Neuronal stem cell (in vitro differentiated cells): ENCODE data around the gene FMNL1.
A peak's percentile ranks its signal among the peaks of the same experiment; 100 is the strongest.

Experiments
- DNase-seq: peaks from one replicate; pipeline ENCODE4 v3.0.0-alpha.2; 2013; ENCODE audit warnings: low spot score
- H2AFZ ChIP-seq: one replicate; pipeline ENCODE4 v1.6.1; 2013; ENCODE audit warnings: mild to moderate bottlenecking, low read length, inconsistent platforms
- H2AK5ac ChIP-seq: 2 replicates; pipeline ENCODE4 v1.6.1; 2013; ENCODE audit warnings: low read depth, mild to moderate bottlenecking, inconsistent platforms, low read length, moderate library complexity, mixed read lengths
- H2BK120ac ChIP-seq: 2 replicates; pipeline ENCODE4 v1.6.1; 2013; ENCODE audit warnings: low read depth, mild to moderate bottlenecking, inconsistent platforms, low read length, moderate library complexity, mixed read lengths
- H2BK12ac ChIP-seq: one replicate; pipeline ENCODE4 v1.6.1; 2013; ENCODE audit warnings: low read length, inconsistent platforms
- H2BK15ac ChIP-seq: 2 replicates; pipeline ENCODE4 v1.6.1; 2013; ENCODE audit warnings: mild to moderate bottlenecking, low read length, inconsistent platforms, mixed read lengths
- H2BK5ac ChIP-seq: one replicate; pipeline ENCODE4 v1.6.1; 2013; ENCODE audit warnings: inconsistent platforms, mild to moderate bottlenecking, low read length, moderate library complexity
- H3K14ac ChIP-seq: one replicate; pipeline ENCODE4 v1.6.1; 2013; ENCODE audit warnings: low read length, inconsistent platforms
- H3K18ac ChIP-seq: 2 replicates; pipeline ENCODE4 v1.6.1; 2013; ENCODE audit warnings: low read length, inconsistent platforms
- H3K23ac ChIP-seq: 2 replicates; pipeline ENCODE4 v1.6.1; 2013; ENCODE audit warnings: low read depth, mild to moderate bottlenecking, mixed read lengths, low read length, inconsistent platforms; ENCODE audit not compliant: poor library complexity
- H3K27ac ChIP-seq: replicated peaks from 3 replicates; pipeline ENCODE4 v1.5.1; 2013; ENCODE audit warnings: low read length, inconsistent platforms
- H3K27me3 ChIP-seq, 3 experiments: 2 replicates each; pipeline ENCODE4 v1.6.1; 2013; ENCODE audit warnings: low read length in 3 of 3, mild to moderate bottlenecking in 2 of 3, inconsistent platforms in 1 of 3, low read depth in 1 of 3, mixed read lengths in 1 of 3, moderate library complexity in 1 of 3; ENCODE audit not compliant: control insufficient read depth in 3 of 3, insufficient read depth in 3 of 3
- H3K36me3 ChIP-seq, 2 donors: replicated peaks in 1 of 2; 2 replicates each; pipeline ENCODE4 v1.6.1; 2013; ENCODE audit warnings: low read length in 2 of 2; ENCODE audit not compliant: control insufficient read depth in 2 of 2, insufficient read depth in 2 of 2
- H3K4ac ChIP-seq: 2 replicates; pipeline ENCODE4 v1.6.1; 2013; ENCODE audit warnings: inconsistent platforms, mild to moderate bottlenecking, low read length, moderate library complexity
- H3K4me1 ChIP-seq, 2 donors: 1 replicate in 1 of 2; 2 replicates in 1 of 2; pipeline ENCODE4 v1.6.1; 2013; ENCODE audit warnings: low read length in 2 of 2, low read depth in 1 of 2; ENCODE audit not compliant: control insufficient read depth in 2 of 2, insufficient read depth in 1 of 2
- H3K4me2 ChIP-seq: one replicate; pipeline ENCODE4 v1.6.1; 2013; ENCODE audit warnings: mild to moderate bottlenecking, low read length, inconsistent platforms; ENCODE audit not compliant: insufficient read depth, poor library complexity, severe bottlenecking
- H3K4me3 ChIP-seq, 2 donors: 2 replicates each; pipeline ENCODE4 v1.5.1; 2013; ENCODE audit warnings: low read length in 2 of 2, mild to moderate bottlenecking in 2 of 2, inconsistent platforms in 1 of 2, moderate library complexity in 1 of 2
- H3K79me1 ChIP-seq: one replicate; pipeline ENCODE4 v1.6.1; 2013; ENCODE audit warnings: low read depth, mild to moderate bottlenecking, inconsistent platforms, low read length, moderate library complexity
- H3K9ac ChIP-seq: one replicate; pipeline ENCODE4 v1.6.1; 2013; ENCODE audit warnings: mild to moderate bottlenecking, low read depth, low read length, inconsistent platforms; ENCODE audit not compliant: poor library complexity
- H3K9me3 ChIP-seq, 2 donors: replicated peaks in 1 of 2; 2 replicates each; pipeline versions ENCODE3 to v1.6.1; 2013; ENCODE audit warnings: low read length in 2 of 2, mild to moderate bottlenecking in 2 of 2, inconsistent platforms in 1 of 2, low read depth in 1 of 2, mixed read lengths in 1 of 2, moderate library complexity in 1 of 2; ENCODE audit not compliant: control insufficient read depth in 2 of 2, insufficient read depth in 1 of 2
- H4K8ac ChIP-seq: one replicate; pipeline ENCODE4 v1.6.1; 2013; ENCODE audit warnings: low read depth, mild to moderate bottlenecking, inconsistent platforms, low read length, moderate library complexity
- H4K91ac ChIP-seq: one replicate; pipeline ENCODE4 v1.6.1; 2013; ENCODE audit warnings: low read length, low read depth, mild to moderate bottlenecking, inconsistent platforms; ENCODE audit not compliant: poor library complexity
- WGBS, 2 donors: extraction: QIAGEN DNeasy Blood & Tissue Kit; methylation state at CpG; one replicate each; pipeline ENCODE4 v1.1.7; 2013; ENCODE audit warnings: missing lambda C conversion rate in 2 of 2, mixed read lengths in 1 of 2; ENCODE audit not compliant: insufficient read length in 2 of 2, insufficient replicate concordance in 1 of 2; ENCODE audit errors: extremely low coverage in 2 of 2; 5-methylcytosine and 5-hydroxymethylcytosine counted together

FMNL1 gene

DNA sequence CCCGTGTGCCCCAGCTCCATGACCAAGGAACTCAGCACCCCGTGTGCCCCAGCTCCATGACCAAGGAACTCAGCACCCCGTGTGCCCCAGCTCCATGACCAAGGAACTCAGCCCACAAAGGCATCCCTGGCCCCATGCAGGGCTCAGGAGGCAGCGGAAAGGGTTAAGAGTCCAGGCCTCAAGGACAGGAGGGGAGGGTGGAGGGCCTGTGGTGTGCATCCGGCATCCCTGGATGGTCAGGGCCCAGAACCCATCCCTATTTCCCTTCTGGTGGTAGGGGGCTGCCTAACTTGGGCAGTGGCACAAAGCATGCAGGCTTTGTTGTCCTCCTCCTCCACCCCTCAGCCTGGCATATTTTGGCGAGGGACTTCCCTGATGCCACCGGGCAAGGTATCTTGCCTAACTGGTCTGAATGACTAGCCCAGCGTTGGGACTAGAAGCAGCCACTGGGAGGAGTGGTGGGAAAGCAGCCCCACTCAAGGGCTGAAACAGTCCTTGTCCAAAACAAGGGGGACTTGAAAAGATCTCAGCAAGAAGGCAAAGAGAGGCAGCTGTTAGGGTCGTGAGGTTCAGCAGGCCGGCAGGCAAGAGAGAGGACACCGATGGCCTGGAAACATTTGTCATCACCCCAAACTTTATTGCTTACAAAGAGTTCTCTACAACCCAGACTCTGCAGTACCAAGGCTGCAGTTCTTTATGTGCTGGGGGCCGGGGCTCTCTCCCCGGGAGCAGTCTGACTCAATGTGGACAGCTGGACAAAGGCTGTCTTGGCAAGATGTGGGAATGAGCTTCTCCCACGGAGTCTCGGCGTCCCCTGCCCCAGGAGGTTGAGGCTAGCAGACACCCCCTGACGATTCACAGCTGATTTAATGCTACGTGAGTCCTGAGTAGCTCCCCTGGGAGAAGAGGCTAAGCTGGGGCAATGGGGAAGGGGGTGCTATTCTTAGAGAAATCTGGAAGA is 41.1 kb downstream of the FMNL1 start:
- Histone ChIP-seq H2BK15ac (no peak overlapping the region), H3K36me3 (peaks cover 29 to 54% of the 10 kb centered on the region in 2 donors), H3K18ac (peak overlapping the region; percentile 94), H3K4me1 (peaks cover 0 to 10% of the 10 kb centered on the region in 2 donors), H3K27ac (no peak overlapping the region), H3K23ac (peak overlapping the region; percentile 77), H3K27me3 (peaks cover 0 to 2% (median 0%) of the 10 kb centered on the region in 3 experiments), H2BK120ac (no peak overlapping the region), H3K9me3 (no peaks in the 10 kb centered on the region), H3K14ac (peak overlapping the region; percentile 96), H3K79me1 (peaks cover 4% of the 10 kb centered on the region), H3K4me3 (no peak overlapping the region), H3K4ac (no peak overlapping the region), H3K9ac (peak overlapping the region; percentile 85), H2AK5ac (peak overlapping the region; percentile 65), H2AFZ (no peak overlapping the region), H2BK12ac (no peak overlapping the region), H4K91ac (no peak overlapping the region), H2BK5ac (no peak overlapping the region), H4K8ac (no peak overlapping the region), H3K4me2 (peak overlapping the region; percentile 88)
- DNase-seq = no peak
- no CpG with 5 or more reads among the region's 18 CpGs for WGBS, 2 donors

DNA sequence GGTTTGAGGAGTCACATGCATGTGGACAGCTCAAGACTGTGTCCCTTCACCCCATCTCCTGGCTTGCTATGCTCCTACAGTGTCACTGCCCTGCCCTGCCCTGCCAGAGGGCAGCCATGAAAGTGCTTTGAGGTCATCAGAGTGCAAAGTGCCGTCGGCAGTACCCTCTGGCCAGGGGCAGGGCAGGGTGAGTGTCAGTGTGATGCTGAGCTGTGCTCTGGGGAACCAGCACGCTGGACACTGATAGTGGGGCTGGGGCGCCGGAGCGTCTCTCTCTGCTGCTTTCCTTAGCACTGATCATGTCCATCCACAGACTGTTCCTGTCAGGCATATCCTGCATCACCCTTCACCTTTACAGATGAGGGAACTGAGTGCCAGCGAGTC is 41.8 kb downstream of the FMNL1 start:
- peak overlapping the region; percentile 32 for H3K14ac ChIP-seq
- WGBS, 2 donors = no CpG with 5 or more reads among the region's 7 CpGs
- H2AFZ ChIP-seq = no peak overlapping the region
- H4K91ac ChIP-seq = no peak overlapping the region
- no peak overlapping the region for H3K18ac ChIP-seq
- H3K27ac ChIP-seq = no peak overlapping the region
- no peak overlapping the region for H4K8ac ChIP-seq
- no peak overlapping the region for H3K4ac ChIP-seq
- H3K4me1 ChIP-seq = peaks cover 0 to 10% of the 10 kb centered on the region in 2 donors
- H3K27me3 ChIP-seq = peaks cover 0 to 2% (median 0%) of the 10 kb centered on the region in 3 experiments
- H3K23ac ChIP-seq = no peak overlapping the region
- no peak overlapping the region for H2AK5ac ChIP-seq
- peaks cover 33 to 61% of the 10 kb centered on the region in 2 donors for H3K36me3 ChIP-seq
- H2BK120ac ChIP-seq = no peak overlapping the region
- no peak overlapping the region for H2BK12ac ChIP-seq
- no peak overlapping the region for H3K4me2 ChIP-seq
- no peak for DNase-seq
- H3K9me3 ChIP-seq = no peaks in the 10 kb centered on the region
- peaks cover 4% of the 10 kb centered on the region for H3K79me1 ChIP-seq
- no peak overlapping the region for H2BK5ac ChIP-seq
- H2BK15ac ChIP-seq = no peak overlapping the region
- H3K4me3 ChIP-seq = no peak overlapping the region
- no peak overlapping the region for H3K9ac ChIP-seq

DNA sequence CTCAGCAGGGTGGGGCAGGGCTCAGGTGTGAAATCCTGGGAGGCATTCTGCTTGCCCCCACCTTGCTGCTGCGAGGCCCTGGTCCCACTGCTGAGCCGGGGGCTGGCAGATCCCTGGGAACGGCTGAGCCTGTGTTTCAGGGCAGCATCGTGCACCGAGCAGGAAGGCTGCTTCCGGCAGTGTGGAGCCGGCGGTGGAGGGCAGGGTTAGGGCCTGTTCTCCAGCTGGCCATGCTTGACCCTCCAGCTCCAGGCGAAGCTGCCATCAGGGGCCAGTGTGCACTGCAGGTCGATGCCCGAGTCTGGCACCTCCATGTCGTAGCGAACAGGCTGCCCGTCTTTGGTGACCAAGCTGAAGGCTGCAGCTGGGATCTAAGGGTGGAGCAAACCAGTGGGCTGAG is 42.7 kb downstream of the FMNL1 start:
- Histone ChIP-seq H3K18ac (no peak overlapping the region), H2BK15ac (no peak overlapping the region), H3K36me3 (peaks cover 40 to 70% of the 10 kb centered on the region in 2 donors), H3K9ac (no peak overlapping the region), H3K27ac (no peak overlapping the region), H3K4ac (no peak overlapping the region), H3K9me3 (no peaks in the 10 kb centered on the region), H3K27me3 (peaks cover 0 to 2% (median 0%) of the 10 kb centered on the region in 3 experiments), H3K14ac (no peak overlapping the region), H2AK5ac (no peak overlapping the region), H2BK120ac (no peak overlapping the region), H4K8ac (no peak overlapping the region), H3K4me3 (peak overlapping the region in 1 of 2 donors; percentile 28), H2BK12ac (peak overlapping the region; percentile 50), H3K4me2 (no peak overlapping the region), H2AFZ (no peak overlapping the region), H2BK5ac (no peak overlapping the region), H3K23ac (peak overlapping the region; percentile 40), H3K4me1 (peaks cover 0 to 12% of the 10 kb centered on the region in 2 donors), H3K79me1 (peaks cover 4% of the 10 kb centered on the region), H4K91ac (no peak overlapping the region)
- no peak for DNase-seq
- no CpG with 5 or more reads among the region's 14 CpGs for WGBS, 2 donors

DNA sequence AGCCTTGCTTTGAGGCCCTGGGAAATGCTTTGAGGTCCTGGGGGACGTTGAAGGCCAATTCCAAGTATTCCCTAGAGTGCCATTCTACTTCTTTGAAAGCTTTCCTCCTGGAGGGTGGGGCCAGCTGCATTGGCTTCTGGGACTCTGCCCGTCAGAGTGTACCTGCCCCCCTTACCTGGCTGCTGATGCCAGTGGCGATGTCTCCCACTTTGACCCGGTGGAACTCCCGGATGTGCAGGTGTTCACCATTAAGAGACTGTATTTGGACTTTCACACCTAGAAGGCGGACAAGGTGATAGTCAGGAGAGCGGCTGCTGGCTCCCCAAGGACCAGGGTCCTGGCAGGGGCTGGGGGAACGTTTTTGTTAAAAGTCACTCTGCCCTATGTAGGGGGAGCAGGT is 43.3 kb downstream of the FMNL1 start:
- no peak overlapping the region for H3K18ac ChIP-seq
- H3K36me3 ChIP-seq = peaks cover 45 to 76% of the 10 kb centered on the region in 2 donors
- DNase-seq = no peak
- H3K4ac ChIP-seq = no peak overlapping the region
- no peak overlapping the region for H3K23ac ChIP-seq
- no peak overlapping the region for H2AFZ ChIP-seq
- H3K4me2 ChIP-seq = no peak overlapping the region
- H4K91ac ChIP-seq = no peak overlapping the region
- H3K27ac ChIP-seq = no peak overlapping the region
- H3K27me3 ChIP-seq = peaks cover 0 to 2% (median 0%) of the 10 kb centered on the region in 3 experiments
- no peak overlapping the region for H2BK5ac ChIP-seq
- no peak overlapping the region for H2BK15ac ChIP-seq
- no peak overlapping the region for H4K8ac ChIP-seq
- no peak overlapping the region for H2AK5ac ChIP-seq
- no peak overlapping the region for H3K14ac ChIP-seq
- H3K4me1 ChIP-seq = peaks cover 0 to 12% of the 10 kb centered on the region in 2 donors
- H3K79me1 ChIP-seq = peaks cover 4% of the 10 kb centered on the region
- H2BK12ac ChIP-seq = no peak overlapping the region
- H3K9ac ChIP-seq = no peak overlapping the region
- H3K9me3 ChIP-seq = no peaks in the 10 kb centered on the region
- no peak overlapping the region for H2BK120ac ChIP-seq
- no CpG with 5 or more reads among the region's 8 CpGs for WGBS, 2 donors
- no peak overlapping the region for H3K4me3 ChIP-seq
